IMR-90 (cell line): ENCODE data around the gene KMT5C.
A peak's percentile ranks its signal among the peaks of the same experiment; 100 is the strongest.

Experiments
- BHLHE40 ChIP-seq: fragments of 150-350 bp; IDR thresholded peaks from 2 replicates; pipeline ENCODE4 v1.6.1; 2016; ENCODE audit warnings: mild to moderate bottlenecking, low read depth, low read length
- CTCF ChIP-seq: conservative IDR thresholded peaks from 2 replicates; pipeline ENCODE4 v1.5.1; 2012; ENCODE audit warnings: mild to moderate bottlenecking, low read depth, low read length, improper control_type of control experiment
- ELK1 ChIP-seq: fragments of 150-350 bp; IDR thresholded peaks from 2 replicates; pipeline ENCODE4 v1.6.1; 2016; ENCODE audit warnings: low read depth, mild to moderate bottlenecking, low read length, moderate library complexity, borderline replicate concordance
- FOS ChIP-seq: fragments of 150-350 bp; IDR thresholded peaks from 2 replicates; pipeline ENCODE4 v1.6.1; 2016; ENCODE audit warnings: low read depth, low read length
- MAFK ChIP-seq: IDR thresholded peaks from 2 replicates; pipeline ENCODE4 v1.6.1; 2012; ENCODE audit warnings: low read depth, low read length, improper control_type of control experiment
- POLR2A ChIP-seq: IDR thresholded peaks from 2 replicates; pipeline ENCODE4 v1.6.1; 2012; ENCODE audit warnings: mild to moderate bottlenecking, low read depth, low read length
- RAD21 ChIP-seq: IDR thresholded peaks from 2 replicates; pipeline ENCODE4 v1.6.1; 2012; ENCODE audit warnings: low read length, improper control_type of control experiment
- RFX5 ChIP-seq: IDR thresholded peaks from 2 replicates; pipeline ENCODE4 v1.8.0; 2012; ENCODE audit warnings: low read depth, mild to moderate bottlenecking, low read length, moderate library complexity
- SMC3 ChIP-seq: fragments of 150-350 bp; IDR thresholded peaks from 2 replicates; pipeline ENCODE4 v1.6.1; 2016; ENCODE audit warnings: low read depth, mild to moderate bottlenecking, antibody characterized with exemption, low read length, moderate library complexity
- USF2 ChIP-seq: fragments of 150-350 bp; IDR thresholded peaks from 2 replicates; pipeline ENCODE4 v1.6.1; 2017; ENCODE audit warnings: mild to moderate bottlenecking, antibody characterized with exemption, low read length, low read depth

GRCh38 chr19:55369653-55370304 lies 30.1 kb downstream of the KMT5C start:
- TF ChIP-seq RFX5, result no peak
- TF ChIP-seq MAFK, result no peak
- TF ChIP-seq RAD21, result no peak
- no peak for TF ChIP-seq BHLHE40
- no peak for TF ChIP-seq CTCF
- TF ChIP-seq POLR2A, result peak; percentile 68; the same call in 1 of the 2 replicates
- TF ChIP-seq ELK1, result no peak
- TF ChIP-seq SMC3, result no peak
- no peak for TF ChIP-seq FOS
- no peak for TF ChIP-seq USF2
